Lower lobe of right lung (tissue), 2 donors: ENCODE results near the gene MACROD2. TPM values are rescaled to one million over a fixed set of nuclear protein-coding genes. Genes with fewer than 3 reads are reported as not detected.

Source experiments
- ATAC-seq, 2 donors: fragments of 200-7000 bp; cut with Tn5 transposase; one replicate each; pipeline ENCODE4 v1.9.1; 2020 to 2022; ENCODE audit warnings: mild to moderate bottlenecking in 2 of 2, moderate library complexity in 2 of 2
- DNase-seq: peaks from one replicate; pipeline ENCODE4 v3.0.0-alpha.2; 2020
- H3K27ac ChIP-seq: fragments of 200-600 bp; one replicate; pipeline ENCODE4 v1.8.0; 2022
- H3K27me3 ChIP-seq: fragments of 200-600 bp; one replicate; pipeline ENCODE4 v1.8.0; 2022; ENCODE audit warnings: low read depth
- H3K36me3 ChIP-seq: fragments of 200-600 bp; one replicate; pipeline ENCODE4 v1.8.0; 2022; ENCODE audit warnings: mild to moderate bottlenecking
- H3K4me1 ChIP-seq: fragments of 200-600 bp; one replicate; pipeline ENCODE4 v1.8.0; 2022
- H3K4me3 ChIP-seq: fragments of 200-600 bp; one replicate; pipeline ENCODE4 v1.8.0; 2022; ENCODE audit warnings: mild to moderate bottlenecking
- H3K9me3 ChIP-seq: fragments of 200-600 bp; one replicate; pipeline ENCODE4 v1.8.0; 2022
- CTCF ChIP-seq: fragments of 200-600 bp; IDR thresholded peaks from one replicate; pipeline ENCODE4 v1.8.0; 2022; ENCODE audit warnings: antibody characterized with exemption, mild to moderate bottlenecking
- intact Hi-C: fragments of 100-400 bp; cut with DNase I; formaldehyde crosslinking; loops from one replicate; pipeline ENCODE4 v1.11.0; 2022
- total RNA-seq: library from RNA; stranded (reverse); fragmentation: NEBNext Ultra II Directional; extraction: Animal tissue kit (Norgen Biotek cat#: 25700); gene quantifications from one replicate; pipeline ENCODE4 v1.2.1, GENCODE V29; 2021
- donor health status: DM: no; HTN: yes; CAD: no; lungs with severe emphysema.

The MACROD2 gene
- total RNA-seq, 1 donor from 2014 or later, result 73.0 TPM

GRCh38 chr20:14337400-14338171 lies 342.3 kb downstream of the MACROD2 start, which contains the start of gene FLRT3:
Gene FLRT3 (minus strand): TSS chr20:14337612. CDS start chr20:14327506, 10,106 bp downstream.
- peak; percentile 69 for DNase-seq
- Histone ChIP-seq H3K9me3 (no peaks in the 10 kb centered on the region), H3K36me3 (no peaks in the 10 kb centered on the region), H3K27ac (peak within 1 kb of the TSS; percentile 77), H3K27me3 (no peaks in the 10 kb centered on the region), H3K4me3 (peak within 1 kb of the TSS; percentile 53), H3K4me1 (no peaks in the 10 kb centered on the region)
- ATAC-seq, result peak; percentile 97
- peak; percentile 57 for TF ChIP-seq CTCF
- intact Hi-C loops, result no loop called here

GRCh38 chr20:14341801-14342200 lies 346.5 kb downstream of the MACROD2 start:
- no peaks in the 10 kb centered on the region for H3K9me3 ChIP-seq
- H3K36me3 ChIP-seq, result no peaks in the 10 kb centered on the region
- DNase-seq (no peak), ATAC-seq (no peak)
- intact Hi-C loops, result no loop called here
- no peaks in the 10 kb centered on the region for H3K4me1 ChIP-seq
- no peak overlapping the region for H3K4me3 ChIP-seq
- H3K27ac ChIP-seq, result no peak overlapping the region
- H3K27me3 ChIP-seq, result no peaks in the 10 kb centered on the region
- no peak for TF ChIP-seq CTCF

- intact Hi-C loops, result no loop called here
- ATAC-seq, result no peak
- no peaks in the 10 kb centered on the region for H3K4me1 ChIP-seq
- no peak for TF ChIP-seq CTCF
- no peak overlapping the region for H3K27ac ChIP-seq
- no peak for DNase-seq
- no peak overlapping the region for H3K4me3 ChIP-seq
- no peaks in the 10 kb centered on the region for H3K36me3 ChIP-seq
- H3K9me3 ChIP-seq, result no peaks in the 10 kb centered on the region
- no peaks in the 10 kb centered on the region for H3K27me3 ChIP-seq
These were observed 347.6 kb downstream of the MACROD2 start for GRCh38 chr20:14342918-14343317.

DNA sequence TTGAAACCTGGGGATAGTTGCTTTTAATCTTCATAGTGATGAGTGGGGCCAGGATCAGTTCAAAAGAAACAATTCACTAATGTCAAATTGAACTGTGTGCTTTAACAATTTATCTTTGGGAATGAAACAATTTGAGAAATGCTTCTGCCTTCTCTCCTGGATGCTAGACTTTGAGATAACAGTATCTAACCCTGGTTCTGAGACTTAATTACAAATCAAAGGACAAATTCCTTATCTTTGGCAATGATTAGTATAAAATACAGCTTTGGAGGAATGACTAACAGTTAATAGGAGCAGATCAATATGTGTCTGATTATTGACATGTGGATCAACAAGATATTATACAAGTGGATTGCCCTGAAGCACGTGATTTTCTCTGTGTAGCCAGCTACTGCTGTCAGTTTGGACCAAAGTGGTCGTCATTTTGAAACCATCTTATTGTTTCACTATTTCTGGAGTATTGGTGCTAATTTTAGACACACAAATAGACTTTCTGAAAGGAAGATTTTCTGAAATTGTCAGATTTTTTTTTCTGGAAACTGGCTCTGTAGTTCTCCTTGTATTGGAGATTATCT lies 348.3 kb downstream of the MACROD2 start:
- H3K9me3 ChIP-seq, result no peaks in the 10 kb centered on the region
- TF ChIP-seq CTCF, result no peak
- no peak overlapping the region for H3K27ac ChIP-seq
- ATAC-seq, result no peak
- H3K27me3 ChIP-seq, result no peaks in the 10 kb centered on the region
- intact Hi-C loops, result no loop called here
- no peak overlapping the region for H3K4me3 ChIP-seq
- H3K36me3 ChIP-seq, result no peaks in the 10 kb centered on the region
- DNase-seq, result no peak
- no peaks in the 10 kb centered on the region for H3K4me1 ChIP-seq

DNA sequence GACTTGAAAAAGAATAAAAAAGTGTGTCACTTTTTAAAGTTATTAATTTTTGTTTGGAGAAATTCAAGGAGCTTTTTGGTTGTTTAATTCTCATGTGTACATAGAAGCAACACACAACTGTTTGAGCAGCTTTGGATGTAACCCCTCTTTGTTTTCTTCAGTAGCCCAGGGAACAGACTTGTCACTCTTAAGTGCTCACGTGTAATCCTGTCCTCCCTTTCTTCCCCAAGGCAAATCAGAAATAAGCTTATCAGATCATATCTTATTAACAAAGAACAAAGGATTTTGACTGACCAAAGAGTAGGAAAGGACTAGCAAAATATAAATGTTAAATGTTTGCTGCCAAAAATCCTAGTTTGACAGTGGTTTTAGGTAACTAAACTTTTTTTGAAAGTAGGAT lies 349.4 kb downstream of the MACROD2 start:
- DNase-seq (no peak), ATAC-seq (no peak)
- Histone ChIP-seq H3K27me3 (no peaks in the 10 kb centered on the region), H3K36me3 (no peaks in the 10 kb centered on the region), H3K4me3 (no peak overlapping the region), H3K4me1 (no peaks in the 10 kb centered on the region), H3K27ac (no peak overlapping the region), H3K9me3 (no peaks in the 10 kb centered on the region)
- TF ChIP-seq CTCF, result no peak
- intact Hi-C loops, result no loop called here
